G401 (cell line): Measurements from ENCODE around the gene TENT5C. TPM values are rescaled to one million over a fixed set of nuclear protein-coding genes. Genes with fewer than 3 reads are reported as not detected.
"Not testable (repeated sequence)": the region's sequence is repeated elsewhere in the genome, so short reads cannot be mapped to it uniquely, and the experiment has no call there.

ENCODE experiments used
- DNase-seq: peaks from one replicate; pipeline ENCODE4 v3.0.0-alpha.2; 2015; ENCODE audit warnings: low spot score
- in situ Hi-C: cut with HindIII; loops from 2 replicates; pipeline ENCODE4 v1.10.0; 2016; ENCODE audit warnings: low sequenced_read_pairs, mixed read lengths
- total RNA-seq: library from RNA; depleted of rRNA; stranded (reverse); fragments of >200 nt; shearing (Covaris generic); gene quantifications from 2 replicates; pipeline ENCODE4 v1.2.3, GENCODE V29; 2014; rRNA removed

The TENT5C gene
- 0.25 and 0.85 TPM in 2 replicates for total RNA-seq

- peak; percentile 92 for DNase-seq
- in situ Hi-C loops, result no loop called here
Measured at GRCh38 chr1:117605774-117606648, at the start of gene TENT5C. TSS of gene TENT5C (plus strand) at chr1:117606048. CDS start at chr1:117622869, 16,821 bp downstream.

- no peak for DNase-seq
- in situ Hi-C loops, result no loop called here
Measured at GRCh38 chr1:117556341-117556740, 49.5 kb upstream of the TENT5C start.

DNA sequence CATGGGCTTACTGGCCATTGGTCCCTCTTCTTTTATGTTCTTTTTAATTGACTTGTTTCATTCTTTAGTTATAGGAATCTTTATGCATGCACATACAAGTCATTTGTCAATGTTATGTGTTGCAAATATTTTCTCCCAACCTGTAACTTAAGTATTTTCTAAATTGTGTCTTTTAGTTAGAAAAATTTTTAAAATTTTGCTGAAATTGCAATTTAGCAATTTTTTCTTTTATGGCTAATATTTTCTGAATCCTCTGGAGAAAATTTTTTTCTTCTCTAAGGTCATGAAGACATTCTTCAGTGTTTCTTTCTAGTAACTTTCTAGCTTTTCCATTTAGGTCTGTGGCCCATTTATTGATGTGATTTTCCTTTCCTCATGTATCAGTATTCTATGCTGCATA, 48.9 kb upstream of the TENT5C start:
- no peak for DNase-seq
- in situ Hi-C loops, result no loop called here

DNA sequence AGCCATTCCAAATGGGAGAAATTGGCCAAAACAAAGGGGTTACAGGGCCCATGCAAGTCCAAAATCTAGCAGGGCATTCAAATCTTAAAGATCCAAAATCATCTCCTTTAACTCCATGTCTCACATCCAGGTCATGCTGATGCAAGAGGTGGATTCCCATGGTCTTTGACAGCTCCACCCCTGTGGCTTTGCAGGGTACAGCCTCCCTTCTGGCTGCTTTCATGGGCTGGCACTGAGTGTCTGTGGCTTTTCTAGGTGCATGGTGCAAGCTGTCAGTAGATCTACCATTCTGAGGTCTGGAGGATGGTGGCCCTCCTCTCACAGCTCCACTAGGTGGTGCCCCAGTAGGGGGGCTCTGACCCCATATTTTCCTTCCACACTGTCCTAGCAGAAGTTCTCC, 47.4 kb upstream of the TENT5C start:
- in situ Hi-C loops, DNase-seq: not testable (repeated sequence)

- DNase-seq, result no peak
- in situ Hi-C loops, result no loop called here
Measured at GRCh38 chr1:117559139-117559538, 46.7 kb upstream of the TENT5C start.

DNA sequence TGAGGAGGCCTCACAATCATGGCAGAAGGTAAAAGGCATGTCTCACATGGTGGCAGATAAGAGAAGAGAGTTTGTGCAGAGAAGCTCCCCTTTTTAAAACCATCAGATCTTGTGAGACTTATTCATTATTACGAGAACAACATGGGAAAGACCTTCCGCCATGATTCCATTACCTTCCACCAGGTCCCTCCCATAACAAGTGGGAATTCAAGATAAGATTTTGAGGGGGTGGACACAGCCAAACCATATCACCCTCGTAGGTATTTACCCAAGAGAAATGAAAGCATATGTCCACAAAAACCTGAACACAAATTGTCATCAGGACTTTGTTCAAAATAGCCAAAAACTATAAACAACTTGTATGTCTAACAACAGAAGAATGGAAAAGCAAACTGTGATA, 45.9 kb upstream of the TENT5C start:
- in situ Hi-C loops, result no loop called here

DNA sequence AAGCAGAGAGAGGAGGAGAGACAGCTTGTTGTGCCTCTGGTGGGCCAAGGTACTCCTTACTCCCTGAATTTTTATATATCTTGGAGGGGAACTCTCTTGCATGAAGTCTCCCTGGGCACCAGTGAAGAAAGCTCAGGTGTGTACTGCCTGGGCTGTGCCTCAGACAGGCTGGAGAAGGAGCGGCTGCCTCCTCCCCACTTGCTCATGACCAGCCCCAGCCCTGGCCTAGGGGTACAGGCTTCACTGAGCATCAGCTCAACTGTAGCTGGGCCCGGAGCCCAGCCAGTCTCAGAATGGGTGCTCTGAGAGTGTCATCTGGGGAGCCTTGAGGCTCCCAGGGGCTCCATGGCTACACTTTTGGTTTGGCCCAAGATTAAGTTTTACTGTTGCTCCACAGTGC, 44.8 kb upstream of the TENT5C start:
- no peak for DNase-seq
- in situ Hi-C loops, result no loop called here

More for the DNA sequence above, 45.9 kb upstream of the TENT5C start:
- DNase-seq, result no peak

- DNase-seq, result peak; percentile 71
- in situ Hi-C loops, result no loop called here
Measured at GRCh38 chr1:117561551-117561950, 44.3 kb upstream of the TENT5C start.

DNA sequence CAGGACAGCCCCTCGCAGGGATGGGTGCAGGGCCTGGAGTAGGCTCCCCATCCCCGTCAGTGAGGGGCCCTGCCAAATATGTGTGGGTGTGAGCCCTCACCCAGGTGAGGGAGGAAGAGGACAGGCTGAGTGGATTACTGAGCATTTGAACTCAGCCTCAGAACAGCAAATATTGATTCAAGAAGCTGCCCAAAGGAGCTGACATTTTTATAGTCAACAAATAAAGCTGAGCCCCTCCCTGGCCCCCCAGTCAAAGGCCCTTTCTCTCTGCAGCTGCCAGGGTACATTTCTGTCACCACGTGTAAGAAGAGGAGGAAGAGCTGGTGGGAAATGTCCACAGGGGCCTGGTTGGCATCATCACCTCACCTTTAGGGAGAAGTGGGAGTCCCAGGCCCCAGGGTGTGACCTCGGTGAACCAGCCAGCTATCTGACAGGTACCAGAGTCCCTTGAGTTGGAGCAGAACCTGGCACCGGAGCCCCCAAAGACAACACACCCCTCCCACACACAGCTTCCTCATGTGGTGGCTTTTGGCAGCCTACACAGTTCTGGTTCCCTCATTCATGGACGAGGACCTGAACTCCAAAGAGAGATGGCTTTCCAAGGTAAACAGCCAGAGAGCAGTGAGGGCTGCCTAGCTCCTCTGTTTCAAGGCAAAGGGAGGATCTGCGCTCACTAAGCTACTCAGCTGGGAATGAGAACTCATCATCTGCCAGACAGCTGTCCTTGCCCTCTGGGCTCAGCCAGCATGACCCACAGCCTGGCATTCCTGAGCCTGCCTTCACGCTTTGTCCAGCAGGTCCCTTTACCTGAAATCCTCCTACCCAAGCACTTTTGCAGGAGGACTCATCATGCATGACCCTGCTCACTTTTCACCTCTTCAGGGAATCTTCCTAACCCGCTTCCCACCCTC, 43.0 kb upstream of the TENT5C start:
- in situ Hi-C loops, result no loop called here
- DNase-seq, result no peak

DNA sequence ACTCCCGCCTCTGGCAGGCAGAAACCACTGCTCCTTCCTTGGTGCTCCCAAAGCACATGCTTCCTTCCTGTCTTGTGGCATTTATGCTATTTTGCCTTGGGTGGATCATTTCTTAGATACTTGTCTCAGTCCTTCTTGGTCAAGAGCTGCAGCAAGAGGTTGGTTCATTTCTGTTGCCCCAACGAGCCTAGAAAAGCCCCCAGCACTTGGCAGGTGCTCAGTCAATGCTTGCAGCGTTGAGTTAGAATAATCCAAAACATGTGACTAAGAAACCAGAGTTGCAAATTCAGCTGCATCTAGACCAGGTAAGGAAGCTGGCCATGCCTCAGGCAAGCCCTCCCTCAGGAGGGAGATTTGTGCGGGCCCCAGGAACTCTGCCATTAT, 42.4 kb upstream of the TENT5C start:
- in situ Hi-C loops, result no loop called here
- no peak for DNase-seq

DNA sequence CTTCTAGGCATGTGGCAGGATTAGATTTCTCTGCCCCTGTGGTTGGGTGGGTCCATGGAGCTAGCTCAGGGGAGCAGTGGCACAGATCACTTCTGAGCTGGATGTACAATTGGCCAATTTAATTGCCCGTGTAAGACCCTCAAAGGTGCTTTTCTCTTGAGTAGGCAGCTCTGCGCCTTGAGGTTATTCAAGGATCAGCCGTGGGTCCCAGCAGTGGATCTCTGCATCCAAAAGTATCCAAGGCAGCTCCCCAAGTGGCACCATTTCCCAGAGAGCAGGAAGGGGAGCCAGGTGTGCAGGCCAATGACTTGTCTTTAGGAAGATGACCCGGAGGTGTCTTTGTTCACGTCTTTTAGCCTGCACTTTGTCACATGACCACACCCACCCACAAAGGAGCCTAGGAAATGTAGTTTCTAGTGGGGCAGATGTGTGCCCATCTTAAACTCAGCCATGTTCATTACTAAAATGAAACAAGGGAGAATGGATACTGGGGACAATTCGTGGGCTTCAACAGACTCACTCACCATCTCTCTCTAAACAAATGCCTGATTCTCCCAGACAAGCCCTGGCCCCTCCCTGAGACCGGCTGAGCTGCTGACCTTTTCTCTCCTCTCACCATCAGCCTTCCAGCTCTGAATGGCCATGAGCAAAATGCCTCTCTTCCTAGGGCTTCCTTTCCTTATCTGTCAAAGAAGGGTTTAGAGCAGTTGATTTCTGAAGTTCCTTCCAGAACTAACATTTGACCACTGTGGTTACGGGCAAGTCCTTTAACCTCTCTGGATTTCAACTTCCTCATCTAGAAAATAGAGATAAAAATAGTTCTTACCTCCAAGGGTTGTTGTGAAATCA, 41.4 kb upstream of the TENT5C start:
- in situ Hi-C loops, result no loop called here
- no peak for DNase-seq

DNA sequence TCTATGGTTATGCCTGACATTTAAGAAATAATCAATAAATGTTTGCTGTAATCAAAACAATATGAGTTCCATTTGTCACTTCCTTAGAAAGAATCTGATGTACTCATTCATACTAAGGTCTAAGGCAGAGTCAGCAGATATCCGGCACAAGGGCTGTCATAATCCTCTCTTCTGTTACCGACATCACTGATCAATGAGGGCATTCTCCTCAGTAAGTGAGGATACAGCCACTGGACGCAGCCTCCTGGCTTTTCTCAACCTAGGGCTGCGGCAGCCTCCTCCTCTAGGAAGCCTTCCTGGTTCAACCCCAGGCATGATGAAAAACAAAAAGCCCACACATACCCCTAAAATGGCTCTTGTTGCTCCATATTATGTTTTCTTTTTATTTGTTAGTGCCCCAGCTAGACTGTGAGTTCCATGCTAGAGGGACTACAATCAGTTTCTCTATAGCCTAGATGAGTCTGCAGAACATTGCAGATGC, 40.7 kb upstream of the TENT5C start:
- in situ Hi-C loops, result no loop called here
- DNase-seq, result no peak

GRCh38 chr1:117565745-117566455, 39.9 kb upstream of the TENT5C start:
- in situ Hi-C loops, result no loop called here
- peak; percentile 96 for DNase-seq

DNA sequence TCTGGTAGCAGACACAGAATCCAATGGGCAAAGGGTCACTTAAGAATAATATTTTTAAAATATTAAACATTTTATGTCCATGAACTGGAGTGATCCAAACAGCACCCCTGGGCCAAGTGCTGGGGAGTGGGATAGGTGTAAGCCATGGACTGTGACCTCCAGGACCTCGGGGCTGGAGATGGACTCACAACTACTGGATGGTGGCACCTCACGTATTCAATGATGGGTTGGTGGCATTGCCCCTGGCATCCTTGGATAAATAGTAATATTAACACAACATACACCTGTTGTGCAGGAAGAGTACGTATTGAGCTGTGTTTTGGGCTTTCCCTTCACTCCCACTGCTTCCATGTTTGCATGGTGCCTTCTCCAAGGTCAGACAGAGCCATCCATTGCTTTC, 39.3 kb upstream of the TENT5C start:
- no peak for DNase-seq
- in situ Hi-C loops, result no loop called here

DNA sequence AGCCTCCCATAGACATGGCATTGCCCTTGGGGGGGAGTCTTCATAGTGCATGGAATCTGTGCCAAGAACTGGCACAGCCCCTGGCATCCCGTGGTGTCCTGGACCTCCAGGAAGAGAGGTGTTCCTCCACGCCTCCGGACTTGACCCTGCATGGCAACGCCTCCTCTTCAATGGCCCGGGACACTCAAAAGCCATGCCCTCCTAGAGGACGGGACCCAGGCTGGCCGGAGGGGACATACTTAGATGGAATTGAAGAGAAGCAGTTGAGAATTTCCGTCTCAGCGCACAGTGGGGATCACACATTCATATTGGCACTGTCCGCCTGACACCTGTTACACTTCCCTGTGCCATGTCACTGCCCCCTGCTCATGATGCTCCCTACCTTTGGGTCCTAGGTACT, 38.4 kb upstream of the TENT5C start:
- DNase-seq, result no peak
- in situ Hi-C loops, result no loop called here

GRCh38 chr1:117567976-117568375, 37.9 kb upstream of the TENT5C start:
- in situ Hi-C loops, result no loop called here
- DNase-seq, result no peak

DNA sequence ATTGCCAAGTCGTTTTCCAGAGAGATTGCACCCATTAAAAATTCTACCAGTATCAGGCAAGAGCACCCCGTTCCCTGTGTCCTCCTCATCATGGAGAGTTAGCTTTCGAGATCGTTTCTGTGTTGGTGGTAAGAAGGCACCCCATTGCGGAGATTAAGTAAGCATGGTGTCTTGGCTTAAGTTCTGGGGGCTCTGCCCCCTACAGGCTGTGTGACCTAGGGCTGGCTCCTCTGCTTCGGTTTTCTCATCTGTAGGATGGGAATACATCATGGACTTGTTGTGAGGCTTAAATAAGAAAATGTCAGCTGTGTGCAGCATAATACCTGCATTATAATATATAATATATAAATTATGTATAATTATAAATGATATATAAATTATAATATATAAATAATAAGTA, 36.8 kb upstream of the TENT5C start:
- in situ Hi-C loops, result no loop called here
- DNase-seq, result no peak

GRCh38 chr1:117569856-117570255, 36.0 kb upstream of the TENT5C start:
- no peak for DNase-seq
- in situ Hi-C loops, result no loop called here
